Activated naive CD8-positive, alpha-beta T cell treated with anti-CD3 and anti-CD28 coated beads, Interleukin-2, amount 10 ng/mL, durations not matched to agents 7 days and 5 days (primary cell): ENCODE results near the gene ATP2B3. TPM values are rescaled to one million over a fixed set of nuclear protein-coding genes. Genes with fewer than 3 reads are reported as not detected.

Experiments used
- ATAC-seq: fragments of 150-1000 bp; cut with Tn5 transposase; one replicate; pipeline ENCODE4 v1.10.0; 2021; ENCODE audit warnings: low read depth, moderate library complexity
- POLR2A ChIA-PET: fragments of 350-600 bp; sonication (Branson Sonifier 250); formaldehyde crosslinking; loops from one replicate; lab custom pipeline; 2021; ENCODE audit warnings: antibody characterized with exemption; lab: Charles Lee
- DNase-seq: peaks from one replicate; pipeline ENCODE4 v3.0.0; 2021
- H3K27ac Mint-ChIP-seq: one replicate; pipeline ENCODE4 v1.8.0; 2022; ENCODE audit warnings: mild to moderate bottlenecking, mixed read lengths
- H3K27me3 Mint-ChIP-seq: one replicate; pipeline ENCODE4 v1.8.0; 2022; ENCODE audit warnings: mild to moderate bottlenecking, moderate library complexity, mixed read lengths
- H3K36me3 Mint-ChIP-seq: one replicate; pipeline ENCODE4 v1.8.0; 2021; ENCODE audit warnings: mild to moderate bottlenecking, mixed read lengths
- H3K4me1 Mint-ChIP-seq: one replicate; pipeline ENCODE4 v1.8.0; 2021; ENCODE audit warnings: mixed read lengths
- H3K4me3 Mint-ChIP-seq: one replicate; pipeline ENCODE4 v1.8.0; 2022; ENCODE audit warnings: mild to moderate bottlenecking, moderate library complexity, mixed read lengths
- H3K9me3 Mint-ChIP-seq: one replicate; pipeline ENCODE4 v1.8.0; 2021; ENCODE audit warnings: mixed read lengths
- total RNA-seq, 2 experiments: library from RNA; stranded (reverse); gene quantifications; one replicate each; pipeline ENCODE4 v1.2.3, GENCODE V29; 2021

The ATP2B3 gene
- total RNA-seq, 2 experiments from 2014 or later, result not detected

DNA sequence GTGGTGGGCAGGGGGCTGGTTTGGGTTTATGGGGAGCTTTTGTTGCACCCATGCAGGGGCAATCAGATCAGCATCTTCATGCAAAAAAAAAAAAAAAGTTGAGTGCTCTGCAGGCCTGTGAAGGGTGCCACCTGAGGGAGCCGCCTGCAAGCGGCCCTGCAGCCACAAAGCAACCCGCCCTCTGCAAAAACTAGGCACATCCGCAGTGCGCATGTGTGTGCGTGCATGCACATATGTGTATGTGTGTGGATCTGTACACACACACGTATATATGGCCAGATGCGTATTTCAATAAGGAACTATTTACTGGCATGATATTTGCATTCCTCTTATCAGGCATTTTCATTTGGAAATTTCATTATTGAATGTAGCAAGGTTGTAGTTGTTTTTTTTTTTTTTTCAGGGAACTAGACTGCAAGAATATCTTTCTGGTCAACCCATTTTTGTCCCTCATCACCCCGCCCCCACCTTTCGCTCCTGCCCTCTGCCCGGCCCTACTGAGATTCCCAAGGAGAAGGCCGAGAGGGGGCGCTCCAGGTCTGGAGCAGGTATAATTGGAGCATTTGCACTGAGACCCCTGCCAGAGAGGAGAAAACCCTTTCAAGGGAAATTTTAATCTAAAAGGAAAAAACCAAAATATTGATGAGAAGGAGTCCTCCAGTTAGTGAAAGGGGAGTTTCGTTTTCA is 63.4 kb downstream of the ATP2B3 start:
- ATAC-seq, result no peak
- no peaks in the 10 kb centered on the region for H3K36me3 Mint-ChIP-seq
- DNase-seq, result no peak
- H3K4me1 Mint-ChIP-seq, result peaks cover 12% of the 10 kb centered on the region
- H3K4me3 Mint-ChIP-seq, result no peak overlapping the region
- POLR2A ChIA-PET, result no interaction called here
- H3K27ac Mint-ChIP-seq, result no peak overlapping the region
- peaks cover 2% of the 10 kb centered on the region for H3K27me3 Mint-ChIP-seq
- no peaks in the 10 kb centered on the region for H3K9me3 Mint-ChIP-seq

DNA sequence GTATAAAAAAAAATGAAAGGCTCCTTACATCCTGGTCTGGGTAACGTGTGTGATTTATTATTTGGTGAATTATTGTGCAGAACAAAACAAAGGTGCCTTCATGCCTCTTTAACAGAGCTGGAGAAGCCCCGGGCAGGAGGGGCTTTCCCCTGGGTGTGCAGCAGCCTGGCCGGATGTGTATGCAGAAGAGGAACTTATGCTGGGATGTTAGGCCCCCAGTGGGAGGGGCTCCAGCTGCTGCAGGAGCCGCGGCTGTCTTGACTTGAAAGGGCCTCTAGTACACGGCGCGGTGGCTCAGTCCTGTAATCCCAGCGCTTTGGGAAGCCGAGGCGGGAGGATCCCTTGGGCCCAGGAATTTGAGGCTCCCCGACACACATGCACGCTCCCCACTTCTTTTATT is 65.5 kb downstream of the ATP2B3 start:
- H3K4me3 Mint-ChIP-seq, result peak overlapping the region; percentile 44
- H3K36me3 Mint-ChIP-seq, result peaks cover 3% of the 10 kb centered on the region
- H3K9me3 Mint-ChIP-seq, result no peaks in the 10 kb centered on the region
- H3K27me3 Mint-ChIP-seq, result peaks cover 2% of the 10 kb centered on the region
- DNase-seq (peak; percentile 60), ATAC-seq (peak; percentile 100)
- peaks cover 12% of the 10 kb centered on the region for H3K4me1 Mint-ChIP-seq
- POLR2A ChIA-PET, result interaction anchor here (1.1 kb wide), 1 partner anchor 15 kb away, joined by 5 read pairs; the partner anchor contains the start of gene CCNQ
- H3K27ac Mint-ChIP-seq, result no peak overlapping the region

DNA sequence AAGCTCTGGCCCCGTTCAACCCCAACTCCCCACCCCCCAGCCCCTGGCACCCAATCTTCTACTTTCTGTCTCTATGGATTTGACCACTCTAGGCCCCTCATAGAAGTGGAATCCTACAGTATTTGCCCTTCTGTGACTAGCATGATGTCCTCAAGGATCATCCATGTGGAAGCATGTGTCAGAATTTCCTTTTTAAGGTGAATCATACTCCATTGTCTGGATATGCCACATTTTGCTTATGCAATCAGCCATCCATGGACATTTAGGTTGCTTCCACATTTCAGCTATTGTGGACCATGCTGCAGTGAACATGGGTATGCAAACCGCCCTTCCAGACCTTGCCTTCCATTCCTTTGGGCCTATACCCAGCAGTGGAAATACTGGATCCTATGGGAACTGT is 66.0 kb downstream of the ATP2B3 start:
- ATAC-seq, result no peak
- peaks cover 3% of the 10 kb centered on the region for H3K36me3 Mint-ChIP-seq
- peaks cover 12% of the 10 kb centered on the region for H3K4me1 Mint-ChIP-seq
- H3K27me3 Mint-ChIP-seq, result peaks cover 2% of the 10 kb centered on the region
- POLR2A ChIA-PET, result interaction anchor here (1.1 kb wide), 1 partner anchor 15 kb away, joined by 5 read pairs; the partner anchor contains the start of gene CCNQ
- no peak for DNase-seq
- H3K4me3 Mint-ChIP-seq, result peak overlapping the region; percentile 44
- no peak overlapping the region for H3K27ac Mint-ChIP-seq
- H3K9me3 Mint-ChIP-seq, result no peaks in the 10 kb centered on the region

DNA sequence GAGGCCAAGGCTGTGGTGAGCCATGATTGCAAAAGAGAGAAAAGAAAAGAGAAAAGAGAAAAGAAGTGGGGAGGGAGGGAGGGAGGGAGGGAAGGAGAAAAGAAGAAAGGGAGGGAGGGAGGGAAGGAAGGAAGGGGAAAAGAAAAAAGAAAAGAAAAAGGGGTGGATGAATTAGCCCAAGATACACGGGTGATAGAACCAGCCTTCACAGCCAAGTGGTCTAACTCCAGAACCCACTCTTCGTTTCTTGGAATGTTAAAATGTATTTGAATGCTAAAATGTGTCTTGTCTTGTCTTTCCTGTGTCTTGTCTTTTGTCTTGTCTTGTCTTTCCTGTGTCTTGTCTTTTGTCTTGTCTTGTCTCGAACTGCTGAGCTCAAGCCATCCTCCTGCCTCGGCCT is 68.4 kb downstream of the ATP2B3 start:
- POLR2A ChIA-PET, result no interaction called here
- H3K27ac Mint-ChIP-seq, result peak overlapping the region; percentile 78
- ATAC-seq, result no peak
- H3K4me3 Mint-ChIP-seq, result no peak overlapping the region
- no peaks in the 10 kb centered on the region for H3K9me3 Mint-ChIP-seq
- no peak for DNase-seq
- no peaks in the 10 kb centered on the region for H3K27me3 Mint-ChIP-seq
- H3K4me1 Mint-ChIP-seq, result peaks cover 12% of the 10 kb centered on the region
- H3K36me3 Mint-ChIP-seq, result peaks cover 3% of the 10 kb centered on the region

DNA sequence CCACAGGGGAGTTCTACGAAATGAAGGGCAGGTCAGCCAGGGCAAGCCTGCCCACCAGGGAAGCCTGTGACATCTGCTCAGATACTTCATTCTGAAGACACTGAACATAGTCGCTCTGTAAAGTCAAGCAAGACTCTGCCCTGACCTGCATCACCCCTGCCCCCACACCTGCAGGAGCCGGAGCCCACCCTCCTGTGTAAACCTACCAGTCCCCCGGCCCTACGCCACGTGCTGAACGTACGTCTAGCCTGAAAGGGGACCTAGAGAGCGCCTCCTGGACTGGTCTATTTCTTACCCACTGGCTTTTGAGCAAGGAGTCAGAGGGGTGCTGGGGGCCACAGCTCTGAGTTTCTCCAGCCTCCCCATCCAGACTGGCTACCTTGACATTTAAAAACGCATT is 69.9 kb downstream of the ATP2B3 start:
- POLR2A ChIA-PET, result no interaction called here
- DNase-seq (no peak), ATAC-seq (no peak)
- no peaks in the 10 kb centered on the region for H3K9me3 Mint-ChIP-seq
- peaks cover 12% of the 10 kb centered on the region for H3K4me1 Mint-ChIP-seq
- no peak overlapping the region for H3K27ac Mint-ChIP-seq
- H3K36me3 Mint-ChIP-seq, result peaks cover 3% of the 10 kb centered on the region
- no peak overlapping the region for H3K4me3 Mint-ChIP-seq
- H3K27me3 Mint-ChIP-seq, result no peaks in the 10 kb centered on the region

DNA sequence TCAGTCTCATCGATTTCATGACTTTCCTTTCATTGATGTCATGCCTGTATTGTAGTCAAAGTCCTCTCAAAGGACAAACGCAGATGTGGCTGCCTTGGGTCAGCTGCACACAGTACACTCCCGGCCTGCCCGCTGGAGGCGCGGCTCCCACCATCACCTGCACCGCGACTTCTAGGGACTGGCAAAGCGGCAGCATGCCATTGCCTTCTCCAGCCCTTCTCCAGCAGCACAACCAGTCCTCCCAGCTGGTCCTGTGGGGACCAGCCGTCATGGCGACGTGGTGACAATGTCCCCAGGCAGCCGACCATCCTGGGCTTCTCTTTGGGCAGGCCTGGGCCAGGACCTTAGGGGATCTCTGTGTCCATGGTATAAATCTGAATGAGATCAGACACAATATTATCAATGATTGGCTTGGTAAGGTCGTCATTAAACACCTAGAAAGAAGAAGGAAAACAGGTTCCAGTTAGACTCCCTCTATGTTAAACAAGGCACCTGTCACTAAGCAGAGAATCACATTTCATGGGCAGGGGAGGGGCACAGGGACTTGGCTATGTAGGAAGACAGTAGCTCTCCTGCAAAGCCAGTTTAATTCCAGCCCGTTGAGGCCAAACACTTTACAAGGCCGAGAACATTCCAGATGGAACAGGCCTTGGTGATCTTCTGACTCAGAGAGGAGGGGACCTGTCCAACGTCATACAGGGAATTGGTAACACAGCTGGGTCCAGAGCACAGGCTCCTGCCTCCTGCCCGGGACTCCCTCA is 70.8 kb downstream of the ATP2B3 start:
- Mint-ChIP-seq H3K4me3 (no peak overlapping the region), H3K27ac (no peak overlapping the region), H3K36me3 (peaks cover 3% of the 10 kb centered on the region), H3K27me3 (no peaks in the 10 kb centered on the region), H3K9me3 (no peaks in the 10 kb centered on the region), H3K4me1 (peaks cover 5% of the 10 kb centered on the region)
- no peak for DNase-seq
- no peak for ATAC-seq
- POLR2A ChIA-PET, result no interaction called here

DNA sequence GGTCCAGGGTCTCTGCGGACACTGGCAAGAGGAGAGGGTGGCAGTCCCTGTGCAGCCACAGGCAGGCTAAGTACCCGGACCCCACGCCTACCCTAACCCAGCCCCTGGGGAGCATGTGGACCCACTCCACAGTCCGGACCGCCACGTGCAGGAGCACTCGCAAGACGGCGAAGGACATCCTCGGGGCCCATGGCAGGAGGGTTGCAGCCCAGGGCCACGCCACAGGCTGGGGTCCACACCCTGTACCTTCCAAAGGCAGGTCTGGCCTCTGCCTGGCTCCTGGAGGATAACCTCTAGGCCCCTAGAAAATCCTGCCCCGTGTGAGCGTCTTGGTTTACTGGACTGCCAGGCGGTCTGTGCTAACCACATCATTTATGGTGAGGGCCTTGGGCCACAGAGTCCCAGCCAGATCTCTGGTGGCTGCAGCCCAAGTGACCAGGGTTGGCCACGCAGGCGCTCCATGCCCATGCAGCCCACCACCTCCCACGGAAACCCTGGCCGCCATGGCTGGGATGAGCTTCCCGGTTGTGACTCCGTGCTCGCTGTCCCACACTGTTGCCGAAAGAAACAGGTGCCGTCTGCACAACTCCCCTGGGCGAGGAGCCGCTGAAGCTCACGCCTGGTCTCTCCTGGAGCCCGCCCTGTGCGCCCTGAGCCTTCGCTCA is 71.5 kb downstream of the ATP2B3 start:
- POLR2A ChIA-PET, result no interaction called here
- no peak for ATAC-seq

DNA sequence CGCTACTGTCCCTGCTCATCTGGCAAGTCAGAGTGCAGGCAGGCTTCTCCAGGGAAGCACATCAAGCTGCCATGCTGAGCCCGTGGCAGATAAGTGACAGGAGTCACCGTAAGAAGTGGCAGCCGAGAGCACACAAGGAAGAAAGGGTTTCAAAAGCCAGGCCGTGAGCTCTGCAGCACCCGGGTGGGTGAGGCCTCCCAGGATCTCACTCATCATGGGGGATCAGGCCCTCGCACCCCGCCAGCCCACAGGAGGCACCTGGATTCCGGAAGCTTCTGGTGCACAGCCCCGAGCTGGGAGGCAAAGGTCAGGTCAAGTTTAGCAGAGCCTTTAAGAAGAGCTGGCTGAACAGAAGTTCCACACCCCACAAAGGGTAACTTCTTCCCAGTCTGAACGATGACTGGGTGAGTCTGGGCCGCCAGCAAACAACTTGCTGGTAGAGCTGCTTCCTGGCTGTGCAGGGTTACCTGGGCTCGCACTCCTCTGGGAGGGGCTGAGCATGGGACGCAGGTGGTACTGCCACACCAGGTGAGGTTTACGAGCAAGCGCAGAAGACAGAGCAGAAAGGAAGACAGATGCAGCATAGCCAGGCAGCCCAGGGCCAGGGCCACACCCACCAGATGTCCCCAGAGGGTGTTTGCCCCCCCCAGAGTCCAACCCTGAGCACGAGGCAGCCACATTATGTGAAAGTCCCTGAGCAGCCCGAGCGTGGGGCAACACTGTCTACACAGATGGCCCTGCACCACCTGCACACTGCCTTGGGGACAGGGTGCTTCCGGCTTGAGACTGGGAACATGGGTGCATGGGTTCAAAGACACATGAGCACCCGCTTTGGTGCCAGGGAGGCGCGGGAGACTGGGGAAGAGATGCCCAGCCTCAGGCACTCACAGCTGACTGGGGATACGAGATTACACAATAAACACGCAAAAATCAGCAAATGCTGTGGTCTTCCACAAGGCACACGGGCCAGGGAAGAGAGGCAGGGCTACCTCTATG is 73.8 kb downstream of the ATP2B3 start:
- POLR2A ChIA-PET, result no interaction called here
- H3K9me3 Mint-ChIP-seq, result no peaks in the 10 kb centered on the region
- H3K36me3 Mint-ChIP-seq, result peaks cover 3% of the 10 kb centered on the region
- H3K27ac Mint-ChIP-seq, result no peak overlapping the region
- no peaks in the 10 kb centered on the region for H3K4me1 Mint-ChIP-seq
- no peak overlapping the region for H3K4me3 Mint-ChIP-seq
- H3K27me3 Mint-ChIP-seq, result no peaks in the 10 kb centered on the region
- DNase-seq (no peak), ATAC-seq (no peak)

More for the DNA sequence above, 71.5 kb downstream of the ATP2B3 start:
- peaks cover under 1% of the 10 kb centered on the region for H3K4me1 Mint-ChIP-seq
- H3K27ac Mint-ChIP-seq, result no peak overlapping the region
- no peaks in the 10 kb centered on the region for H3K27me3 Mint-ChIP-seq
- H3K9me3 Mint-ChIP-seq, result no peaks in the 10 kb centered on the region
- DNase-seq, result no peak
- no peak overlapping the region for H3K4me3 Mint-ChIP-seq
- peaks cover 3% of the 10 kb centered on the region for H3K36me3 Mint-ChIP-seq

DNA sequence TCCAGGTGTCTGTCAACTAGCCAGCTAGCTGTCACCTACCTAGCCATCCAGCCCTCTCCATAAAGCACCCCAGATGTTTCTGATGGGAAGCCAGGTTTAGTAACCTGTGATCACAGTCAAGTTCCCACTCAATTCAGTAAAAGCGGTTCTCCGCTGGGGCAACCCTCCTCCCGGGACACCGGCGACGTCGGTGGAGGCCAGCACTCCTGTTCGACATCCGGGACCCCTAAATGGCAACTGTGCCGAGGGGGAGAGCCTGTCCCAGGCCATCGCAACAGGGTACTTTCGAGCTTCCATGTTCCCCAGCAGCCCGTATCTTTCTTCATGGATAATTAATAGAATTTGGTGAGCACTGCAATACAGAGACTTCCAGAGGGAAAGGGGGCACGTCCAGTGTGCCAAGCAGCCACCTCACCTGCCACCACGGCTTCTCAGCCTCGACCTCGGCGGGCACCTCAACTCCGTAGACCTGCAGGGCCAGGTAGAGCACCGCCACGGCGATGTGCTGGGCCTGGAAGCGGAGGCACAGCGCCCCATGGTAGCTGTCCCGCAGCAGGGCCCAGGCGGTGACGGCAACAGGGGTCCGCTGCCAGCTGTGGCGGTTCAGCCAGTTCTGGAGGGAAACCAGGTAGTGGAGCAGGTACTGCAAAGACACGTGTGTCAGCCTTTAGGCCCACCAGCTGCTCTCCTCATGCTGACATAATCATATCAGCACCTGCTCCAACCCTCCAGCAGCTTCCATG is 74.8 kb downstream of the ATP2B3 start:
- Mint-ChIP-seq H3K9me3 (no peaks in the 10 kb centered on the region), H3K4me3 (no peak overlapping the region), H3K27me3 (no peaks in the 10 kb centered on the region), H3K36me3 (no peaks in the 10 kb centered on the region), H3K4me1 (peaks cover 9% of the 10 kb centered on the region), H3K27ac (no peak overlapping the region)
- no peak for DNase-seq
- no peak for ATAC-seq
- POLR2A ChIA-PET, result no interaction called here

DNA sequence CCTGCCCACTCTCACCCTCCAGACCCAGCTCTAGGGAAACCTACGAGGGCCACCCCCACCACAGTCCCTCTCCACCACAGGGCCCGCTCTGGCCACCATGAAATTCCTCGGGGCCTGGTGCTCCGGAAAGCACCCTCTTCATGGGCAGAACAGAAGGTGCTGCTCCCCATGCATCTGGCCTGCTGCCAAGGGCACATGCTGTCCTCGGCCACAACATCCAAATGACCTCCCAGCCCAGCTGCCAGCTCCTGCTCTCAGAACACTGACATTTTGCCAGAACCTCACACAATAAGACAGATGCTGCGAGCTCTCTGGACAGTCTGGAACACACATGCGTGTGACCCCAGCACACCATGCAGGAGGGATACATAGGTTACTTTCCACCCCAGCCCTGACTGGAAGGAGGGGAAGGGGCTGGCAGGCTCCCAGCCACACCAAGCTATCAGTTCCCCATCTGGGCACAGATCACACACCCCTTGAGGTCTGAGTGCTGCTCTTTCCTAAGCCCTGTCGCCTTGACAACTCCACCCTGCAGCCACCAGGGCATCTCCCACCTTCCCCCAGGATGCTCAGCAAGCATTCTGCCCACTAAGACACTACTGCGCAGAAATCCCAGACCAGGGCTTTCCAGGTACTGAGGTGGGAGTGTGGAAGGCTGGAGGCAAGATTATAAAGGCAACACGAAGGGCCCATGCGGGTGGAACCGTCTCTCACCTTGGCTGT is 75.7 kb downstream of the ATP2B3 start:
- Mint-ChIP-seq H3K9me3 (no peaks in the 10 kb centered on the region), H3K27ac (no peak overlapping the region), H3K27me3 (no peaks in the 10 kb centered on the region), H3K4me3 (no peak overlapping the region), H3K36me3 (no peaks in the 10 kb centered on the region), H3K4me1 (peaks cover 15% of the 10 kb centered on the region)
- ATAC-seq (no peak), DNase-seq (no peak)
- POLR2A ChIA-PET, result no interaction called here

DNA sequence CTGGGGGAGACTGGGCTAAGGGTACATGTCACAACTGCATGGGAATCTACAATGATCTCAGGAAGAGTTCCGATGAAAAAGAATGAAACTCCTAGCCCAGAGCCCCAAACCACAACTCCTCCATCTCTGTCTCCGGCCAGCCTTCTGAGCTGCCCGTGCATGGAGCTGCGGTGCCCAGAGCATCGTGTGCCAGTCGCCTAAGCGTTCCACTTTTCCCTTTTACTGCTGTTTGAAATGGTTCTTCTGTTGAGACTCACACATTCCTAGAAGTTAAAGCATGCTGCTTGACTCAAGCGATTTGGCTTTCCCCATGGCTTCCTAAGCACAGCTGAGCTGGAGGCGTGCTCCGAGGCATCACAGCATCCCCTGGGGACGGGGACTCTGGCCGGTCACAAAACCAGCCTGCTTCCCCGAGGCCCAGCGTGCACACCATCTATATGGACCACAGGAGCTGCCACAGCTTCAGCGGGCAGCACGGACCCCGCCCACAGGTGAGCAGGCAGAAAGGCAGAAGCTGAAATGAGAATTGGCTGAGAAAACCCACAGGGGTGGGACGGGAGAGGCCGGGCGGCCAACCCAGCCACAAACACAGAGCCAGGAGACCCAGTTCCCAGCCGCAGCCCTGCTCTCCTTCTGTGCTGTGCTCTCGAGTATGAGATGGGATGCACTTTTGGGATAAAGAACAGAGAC is 76.5 kb downstream of the ATP2B3 start:
- no peaks in the 10 kb centered on the region for H3K9me3 Mint-ChIP-seq
- no peak overlapping the region for H3K27ac Mint-ChIP-seq
- no peak overlapping the region for H3K4me3 Mint-ChIP-seq
- DNase-seq (no peak), ATAC-seq (no peak)
- no peaks in the 10 kb centered on the region for H3K27me3 Mint-ChIP-seq
- peaks cover 15% of the 10 kb centered on the region for H3K4me1 Mint-ChIP-seq
- POLR2A ChIA-PET, result no interaction called here
- no peaks in the 10 kb centered on the region for H3K36me3 Mint-ChIP-seq
